GM18870 (cell line): ENCODE results near the gene HAAO.
A peak's percentile ranks its signal among the peaks of the same experiment; 100 is the strongest.

ENCODE experiments used
- ATAC-seq: cut with Tn5 transposase; IDR thresholded peaks from one replicate; pipeline ENCODE4 v1.9.1; 2021; ENCODE audit warnings: moderate library complexity; ENCODE audit not compliant: unreplicated experiment

HAAO gene

GRCh38 chr2:42769583-42770287, 22.6 kb downstream of the HAAO start:
- no peak for ATAC-seq

- ATAC-seq, result no peak
Measured at GRCh38 chr2:42768706-42769256, 23.6 kb downstream of the HAAO start.

GRCh38 chr2:42767899-42768705, 24.3 kb downstream of the HAAO start:
- ATAC-seq, result no peak

GRCh38 chr2:42767080-42767898, 25.1 kb downstream of the HAAO start:
- ATAC-seq, result no peak

- ATAC-seq, result no peak
Measured at GRCh38 chr2:42765686-42766085, 26.7 kb downstream of the HAAO start.

GRCh38 chr2:42764901-42765300, 27.5 kb downstream of the HAAO start:
- ATAC-seq, result no peak

GRCh38 chr2:42764096-42764495, 28.3 kb downstream of the HAAO start, which contains the start of gene OXER1:
Gene OXER1, minus strand, starts transcription at chr2:42764135. Its CDS starts 73 bp downstream, at chr2:42764062.
- ATAC-seq, result no peak

GRCh38 chr2:42762823-42763804, 29.3 kb downstream of the HAAO start:
- no peak for ATAC-seq

- no peak for ATAC-seq
Measured at GRCh38 chr2:42762155-42762554, 30.2 kb downstream of the HAAO start.

- ATAC-seq, result no peak
Measured at GRCh38 chr2:42761554-42761953, 30.8 kb downstream of the HAAO start.

GRCh38 chr2:42758751-42759150, 33.6 kb downstream of the HAAO start:
- no peak for ATAC-seq

GRCh38 chr2:42757981-42758740, 34.2 kb downstream of the HAAO start:
- no peak for ATAC-seq

GRCh38 chr2:42756966-42757513, 35.3 kb downstream of the HAAO start:
- no peak for ATAC-seq

- ATAC-seq, result no peak
Measured at GRCh38 chr2:42756150-42756775, 36.1 kb downstream of the HAAO start.

- ATAC-seq, result no peak
Measured at GRCh38 chr2:42755191-42755880, 37.0 kb downstream of the HAAO start.

GRCh38 chr2:42754776-42755140, 37.6 kb downstream of the HAAO start:
- ATAC-seq, result no peak

- ATAC-seq, result peak; percentile 37
Measured at GRCh38 chr2:42754021-42754775, 38.2 kb downstream of the HAAO start.
